CD4-positive, alpha-beta T cell treated with Interleukin-6 at 100 ng/mL for 8 hours (primary cell): Measurements from ENCODE around the gene MPC1.
"Not testable (repeated sequence)": the region's sequence is repeated elsewhere in the genome, so short reads cannot be mapped to it uniquely, and the experiment has no call there.

ENCODE experiments used
- DNase-seq: peaks from one replicate; pipeline ENCODE4 v3.0.0-alpha.2; 2020; ENCODE audit warnings: mixed read lengths, low spot score

The MPC1 gene

DNA sequence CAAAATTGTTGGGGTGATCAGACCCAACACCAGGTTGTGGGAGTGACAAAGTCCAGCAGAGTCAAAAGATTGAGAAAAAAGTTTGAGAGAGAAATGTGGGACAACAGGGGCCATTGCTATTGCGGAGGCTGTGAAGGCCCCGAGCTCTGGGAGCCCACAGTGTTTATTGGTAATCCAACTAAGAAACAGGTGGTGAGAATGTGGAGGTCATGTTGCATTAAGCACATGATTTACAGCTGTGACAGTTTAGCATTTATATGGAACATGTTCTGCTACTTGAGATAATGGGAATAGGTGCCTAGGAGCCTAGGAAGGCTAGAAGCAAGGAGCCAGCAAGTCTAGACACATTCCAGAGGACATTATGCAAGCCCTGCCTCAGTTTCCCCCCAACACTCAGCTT, 37.8 kb downstream of the MPC1 start:
- not testable (repeated sequence) for DNase-seq

DNA sequence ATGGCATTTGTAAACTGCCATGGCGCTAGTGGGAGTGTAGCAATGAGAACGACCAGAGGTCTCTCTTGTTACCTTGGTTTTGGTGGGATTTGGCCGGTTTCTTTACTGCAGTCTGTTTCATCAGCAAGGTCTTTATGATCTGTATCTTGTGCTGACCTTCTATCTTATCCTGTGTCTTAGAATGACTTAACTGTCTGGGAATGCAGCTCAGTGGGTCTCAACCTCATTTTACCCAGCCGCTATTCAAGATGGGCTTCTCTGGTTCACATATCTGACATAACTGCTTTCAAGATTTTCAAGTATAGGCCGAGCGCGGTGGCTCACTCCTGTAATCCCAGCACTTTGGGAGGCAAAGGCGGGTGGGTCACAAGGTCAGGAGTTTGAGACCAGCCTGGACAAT, 38.5 kb downstream of the MPC1 start:
- no peak for DNase-seq

GRCh38 chr6:166343150-166343487, 39.6 kb downstream of the MPC1 start:
- DNase-seq: no peak

DNA sequence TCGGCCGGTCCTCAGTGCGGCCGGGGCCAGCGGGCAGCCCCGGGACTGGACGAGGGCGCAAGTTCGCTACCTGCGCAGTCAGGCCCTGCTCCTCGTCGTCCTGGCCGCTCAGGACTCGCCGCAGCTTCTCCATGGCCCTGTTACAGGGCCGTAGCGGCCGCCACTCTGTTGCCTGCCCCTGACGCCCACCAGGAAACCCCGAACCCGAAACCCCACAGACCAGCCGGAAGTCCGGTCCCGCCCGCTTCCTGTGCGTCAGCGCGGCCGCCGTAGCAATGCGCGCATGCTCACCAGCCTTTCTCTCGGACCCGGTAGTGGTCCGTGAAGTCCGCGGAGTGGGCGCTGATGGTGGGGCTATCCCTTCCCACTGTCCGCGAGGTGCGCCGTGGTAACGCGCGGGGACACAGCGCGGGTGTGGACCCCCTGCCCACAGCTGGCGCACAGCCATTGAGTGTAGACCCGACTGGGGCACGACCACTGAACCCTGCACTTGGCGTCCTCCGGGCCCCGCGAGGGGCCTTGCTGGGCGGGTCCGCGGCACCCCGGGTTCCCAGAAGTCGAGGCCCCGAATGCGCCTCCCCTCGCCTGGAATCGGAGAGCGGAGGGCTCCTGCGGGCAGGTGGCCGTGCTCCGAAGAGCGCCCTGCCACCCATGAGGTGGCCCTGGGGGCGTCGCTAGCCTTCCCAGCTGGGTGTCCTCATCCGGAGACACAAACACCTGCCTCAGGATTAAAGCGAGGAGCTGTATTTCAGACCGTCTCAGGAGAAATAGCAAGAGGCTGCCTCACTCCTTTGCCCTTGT, 40.2 kb downstream of the MPC1 start, which contains the start of gene SFT2D1:
TSS of gene SFT2D1 (minus strand) at position 197 of the 801 bp plus-strand sequence. CDS start at position 133, 64 bp downstream.
- DNase-seq: peak; percentile 73

DNA sequence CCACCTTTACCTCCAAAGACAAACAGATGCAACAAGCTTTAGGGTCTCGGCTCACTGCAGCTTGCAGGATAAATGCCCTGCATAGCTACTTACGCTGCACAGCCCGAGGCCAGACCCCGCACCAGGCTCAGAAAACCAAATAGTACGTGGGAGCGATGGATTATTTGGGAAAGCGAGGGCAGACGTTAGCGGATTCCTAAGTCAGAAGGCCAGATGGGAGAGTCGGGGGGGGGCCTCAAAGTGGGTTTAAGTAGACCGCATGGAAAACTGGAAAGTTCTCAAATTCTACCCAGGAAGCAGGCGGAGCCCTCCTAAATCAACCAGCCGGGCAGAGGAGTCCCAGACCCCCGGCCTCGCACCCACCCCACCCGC, 40.8 kb downstream of the MPC1 start:
- no peak for DNase-seq

DNA sequence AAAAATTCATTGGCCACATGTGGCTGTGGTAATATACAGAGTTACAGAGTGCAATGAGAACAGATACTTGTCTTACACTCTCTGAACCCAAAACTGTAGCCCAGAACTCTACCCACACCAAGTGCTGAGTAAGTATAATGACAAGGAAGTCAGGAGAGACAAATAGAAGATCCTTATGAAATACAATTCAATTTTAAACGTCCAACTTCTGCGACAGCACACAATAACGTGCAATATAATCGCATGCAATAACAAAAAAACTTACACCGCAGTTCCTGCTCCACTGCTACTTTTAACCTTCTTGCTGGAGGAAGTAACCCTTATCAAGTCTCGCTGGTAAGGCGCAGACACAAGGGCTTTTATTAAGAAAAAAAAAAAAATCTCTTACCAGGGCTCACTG, 41.3 kb downstream of the MPC1 start:
- no peak for DNase-seq

GRCh38 chr6:166338854-166339253, 43.9 kb downstream of the MPC1 start:
- no peak for DNase-seq

GRCh38 chr6:166336847-166337246, 45.9 kb downstream of the MPC1 start:
- DNase-seq: no peak

DNA sequence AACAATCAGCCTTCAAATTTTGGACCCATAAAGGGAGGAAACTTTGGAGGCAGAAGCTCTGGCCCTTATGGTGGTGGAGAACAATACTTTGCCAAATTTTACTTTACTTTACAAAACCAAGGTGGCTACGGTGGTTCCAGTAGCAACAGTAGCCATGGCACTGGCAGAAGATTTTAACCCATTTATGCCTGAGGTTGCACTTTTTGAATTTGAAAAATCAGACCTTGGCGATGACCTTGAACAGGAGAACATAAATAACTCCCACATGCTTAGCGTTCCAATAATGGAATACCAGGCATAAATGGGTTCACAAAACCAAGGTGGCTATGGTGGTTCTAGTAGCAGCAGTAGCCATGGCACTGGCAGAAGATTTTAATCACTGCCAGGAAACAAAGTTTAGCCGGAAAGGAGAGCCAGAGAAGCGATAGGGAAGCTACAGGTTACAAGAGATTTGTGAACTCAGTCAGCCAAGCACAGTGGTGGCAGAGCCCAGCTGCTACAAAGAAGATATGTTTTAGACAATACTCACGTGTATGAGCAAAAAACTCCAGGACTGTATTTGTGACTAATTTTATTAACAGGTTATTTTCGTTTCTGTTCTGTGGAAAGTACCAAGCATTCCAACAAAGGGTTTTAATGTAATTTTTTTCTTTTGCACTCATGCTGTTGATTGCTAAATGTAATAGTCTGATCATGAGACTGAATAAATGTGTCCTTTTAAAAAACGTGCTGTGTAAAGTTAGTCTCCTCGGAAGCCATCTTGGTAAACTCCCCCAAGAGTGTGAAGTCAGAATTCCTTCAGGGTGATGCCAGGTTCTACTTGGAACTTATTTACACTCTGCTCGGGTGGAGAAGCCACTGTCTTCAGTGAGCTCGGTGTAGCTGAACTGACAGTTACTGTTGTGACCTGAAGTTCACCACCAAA, 47.1 kb downstream of the MPC1 start:
- no peak for DNase-seq

DNA sequence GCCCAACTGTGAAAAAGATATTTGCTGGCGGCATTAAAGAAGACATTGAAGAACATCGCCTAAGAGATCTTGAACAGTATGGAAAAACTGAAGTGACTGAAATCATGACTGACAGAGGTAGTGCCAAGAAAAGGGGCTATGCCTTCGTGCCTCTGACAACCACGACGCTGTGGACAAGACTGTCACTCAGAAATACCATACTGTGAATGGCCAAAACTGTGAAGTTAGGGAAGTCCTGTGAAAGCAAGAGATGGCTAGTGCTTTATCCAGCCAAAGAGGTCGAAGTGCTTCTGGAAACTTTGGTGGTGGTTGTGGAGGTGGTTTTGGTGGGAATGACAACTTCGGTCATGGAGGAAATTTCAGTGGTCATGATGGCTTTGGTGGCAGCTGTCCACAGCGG, 47.9 kb downstream of the MPC1 start:
- no peak for DNase-seq

- peak; percentile 33 for DNase-seq
These were observed 49.4 kb downstream of the MPC1 start for GRCh38 chr6:166333172-166333995.

- DNase-seq: no peak
These were observed 51.0 kb downstream of the MPC1 start for GRCh38 chr6:166331503-166332415.

- DNase-seq: no peak
These were observed 52.1 kb downstream of the MPC1 start for GRCh38 chr6:166330612-166331011.

- DNase-seq: no peak
These were observed 57.2 kb downstream of the MPC1 start for GRCh38 chr6:166325383-166326042.

- DNase-seq: no peak
These were observed 59.3 kb downstream of the MPC1 start for GRCh38 chr6:166323395-166323794.

- DNase-seq: no peak
These were observed 63.8 kb downstream of the MPC1 start for GRCh38 chr6:166318649-166319600.

DNA sequence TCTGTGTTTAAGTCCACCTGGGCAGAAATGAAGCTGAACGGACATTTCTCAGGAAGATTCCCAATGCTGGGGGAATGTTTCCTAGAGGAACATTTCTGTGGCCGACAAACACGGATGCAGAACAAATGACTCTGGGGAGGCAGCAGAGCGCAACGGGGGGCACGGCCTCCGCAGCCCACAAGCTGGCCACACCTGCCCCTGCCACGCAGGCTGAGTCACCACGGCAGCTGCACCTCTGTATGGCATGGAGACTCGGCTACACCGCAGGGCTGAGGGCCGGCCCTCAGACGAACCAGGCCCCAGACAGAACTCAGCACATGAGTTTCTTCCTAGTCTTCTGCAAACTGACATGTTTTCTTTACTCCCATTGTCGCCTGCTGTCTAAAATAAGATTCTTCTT, 64.5 kb downstream of the MPC1 start:
- DNase-seq: no peak

- DNase-seq: no peak
These were observed 65.2 kb downstream of the MPC1 start for GRCh38 chr6:166317261-166318212.
